Smooth muscle cell (in vitro differentiated cells): ENCODE data around the gene PTPRN2. TPM values are rescaled to one million over a fixed set of nuclear protein-coding genes. Genes with fewer than 3 reads are reported as not detected.

Experiments used
- DNase-seq: peaks from one replicate; lab custom pipeline; 2025; ENCODE audit not compliant: unreplicated experiment; lab: John Stamatoyannopoulos, UW
- H2AFZ ChIP-seq: fragments of 200-600 bp; sonication (generic); 2 replicates; pipeline ENCODE4 v1.6.0; 2016; ENCODE audit warnings: antibody characterized with exemption, low read depth, mild to moderate bottlenecking
- H3F3A ChIP-seq: fragments of 200-600 bp; sonication (generic); 2 replicates; pipeline ENCODE4 v1.6.0; 2017; ENCODE audit warnings: antibody characterized with exemption, low read depth
- H3K27ac ChIP-seq: fragments of 200-600 bp; sonication (generic); 2 replicates; pipeline ENCODE4 v1.5.1; 2016; ENCODE audit warnings: low read depth, mild to moderate bottlenecking
- H3K27me3 ChIP-seq: fragments of 200-600 bp; sonication (generic); 2 replicates; pipeline ENCODE4 v1.6.1; 2016; ENCODE audit warnings: low read depth, mild to moderate bottlenecking
- H3K36me3 ChIP-seq: fragments of 200-600 bp; sonication (generic); 2 replicates; pipeline ENCODE4 v1.5.1; 2016; ENCODE audit warnings: low read depth
- H3K4me1 ChIP-seq: fragments of 200-600 bp; sonication (generic); 2 replicates; pipeline ENCODE4 v1.5.1; 2016; ENCODE audit warnings: low read depth
- H3K4me2 ChIP-seq: fragments of 200-600 bp; sonication (generic); 2 replicates; pipeline ENCODE4 v1.6.0; 2016; ENCODE audit warnings: mild to moderate bottlenecking
- H3K4me3 ChIP-seq: fragments of 200-600 bp; sonication (generic); 2 replicates; pipeline ENCODE4 v1.5.1; 2016; ENCODE audit warnings: mild to moderate bottlenecking
- H3K79me2 ChIP-seq: fragments of 200-600 bp; sonication (generic); 2 replicates; pipeline ENCODE4 v1.6.0; 2016; ENCODE audit warnings: low read depth, mild to moderate bottlenecking
- H3K9ac ChIP-seq: fragments of 200-600 bp; sonication (generic); 2 replicates; pipeline ENCODE4 v1.6.0; 2016; ENCODE audit warnings: low read depth
- H3K9me3 ChIP-seq: fragments of 200-600 bp; sonication (generic); replicated peaks from 2 replicates; pipeline ENCODE4 v1.5.1; 2016; ENCODE audit warnings: low read depth
- H4K20me1 ChIP-seq: fragments of 200-600 bp; sonication (generic); 2 replicates; pipeline ENCODE4 v1.6.0; 2016; ENCODE audit warnings: low read depth
- WGBS: methylation state at CpG from one replicate; pipeline ENCODE4 v1.1.7; 2016; ENCODE audit warnings: low lambda C conversion rate; 5-methylcytosine and 5-hydroxymethylcytosine counted together
- polyA plus RNA-seq: library from polyadenylated mRNA; unstranded; fragments of >200 nt; fragmentation: Nextera tagmentation; extraction: Ambion mirVana; gene quantifications from 2 replicates; pipeline ENCODE4 v1.2.1, GENCODE V29; 2016
- total RNA-seq: library from RNA; depleted of rRNA; stranded (reverse); fragments of >200 nt; gene quantifications from 2 replicates; pipeline ENCODE4 v1.2.3, GENCODE V29; 2014
- TF ChIP-seq, protein P1 (sequence below): fragments of 200-600 bp; sonication (generic); IDR thresholded peaks from 2 replicates; pipeline ENCODE4 v1.5.1; 2017; ENCODE audit warnings: borderline replicate concordance, mild to moderate bottlenecking, antibody characterized with exemption; ENCODE audit not compliant: insufficient read depth, poor library complexity, severe bottlenecking

PTPRN2 gene
- total and polyA plus RNA-seq, 2 experiments from 2014 or later: 0.09 to 0.87 TPM

DNA sequence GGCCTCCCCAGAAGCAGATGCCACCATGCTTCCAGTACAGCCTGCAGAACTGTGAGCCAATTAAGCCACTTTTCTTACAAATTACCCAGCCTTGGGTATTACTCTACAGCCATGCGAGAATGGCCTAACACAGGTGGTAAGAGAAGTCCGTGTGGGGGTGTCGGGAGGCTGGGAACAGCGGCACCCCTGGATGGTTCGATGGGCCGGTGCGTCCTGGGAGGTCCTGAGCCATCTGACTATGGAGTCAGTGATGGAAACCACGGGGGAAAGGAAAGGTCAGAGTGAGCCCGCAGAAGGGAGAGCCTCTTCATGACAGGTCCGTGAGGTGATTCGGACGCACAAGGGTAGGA lies 2.5 kb upstream of the PTPRN2 start:
- Histone ChIP-seq H3K4me3 (no peak overlapping the region), H3K36me3 (no peaks in the 10 kb centered on the region), H3K27ac (no peak overlapping the region), H3K79me2 (no peaks in the 10 kb centered on the region), H3K4me1 (no peaks in the 10 kb centered on the region), H3F3A (no peaks in the 10 kb centered on the region), H3K4me2 (no peak overlapping the region), H4K20me1 (no peaks in the 10 kb centered on the region), H3K9ac (no peak overlapping the region), H2AFZ (no peak overlapping the region), H3K9me3 (no peaks in the 10 kb centered on the region), H3K27me3 (peaks cover 36% of the 10 kb centered on the region)
- no peak for DNase-seq
- TF ChIP-seq, protein P1, sequence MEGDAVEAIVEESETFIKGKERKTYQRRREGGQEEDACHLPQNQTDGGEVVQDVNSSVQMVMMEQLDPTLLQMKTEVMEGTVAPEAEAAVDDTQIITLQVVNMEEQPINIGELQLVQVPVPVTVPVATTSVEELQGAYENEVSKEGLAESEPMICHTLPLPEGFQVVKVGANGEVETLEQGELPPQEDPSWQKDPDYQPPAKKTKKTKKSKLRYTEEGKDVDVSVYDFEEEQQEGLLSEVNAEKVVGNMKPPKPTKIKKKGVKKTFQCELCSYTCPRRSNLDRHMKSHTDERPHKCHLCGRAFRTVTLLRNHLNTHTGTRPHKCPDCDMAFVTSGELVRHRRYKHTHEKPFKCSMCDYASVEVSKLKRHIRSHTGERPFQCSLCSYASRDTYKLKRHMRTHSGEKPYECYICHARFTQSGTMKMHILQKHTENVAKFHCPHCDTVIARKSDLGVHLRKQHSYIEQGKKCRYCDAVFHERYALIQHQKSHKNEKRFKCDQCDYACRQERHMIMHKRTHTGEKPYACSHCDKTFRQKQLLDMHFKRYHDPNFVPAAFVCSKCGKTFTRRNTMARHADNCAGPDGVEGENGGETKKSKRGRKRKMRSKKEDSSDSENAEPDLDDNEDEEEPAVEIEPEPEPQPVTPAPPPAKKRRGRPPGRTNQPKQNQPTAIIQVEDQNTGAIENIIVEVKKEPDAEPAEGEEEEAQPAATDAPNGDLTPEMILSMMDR: no peak
- 89% methylated on average over 12 of the region's 12 CpGs for WGBS

DNA sequence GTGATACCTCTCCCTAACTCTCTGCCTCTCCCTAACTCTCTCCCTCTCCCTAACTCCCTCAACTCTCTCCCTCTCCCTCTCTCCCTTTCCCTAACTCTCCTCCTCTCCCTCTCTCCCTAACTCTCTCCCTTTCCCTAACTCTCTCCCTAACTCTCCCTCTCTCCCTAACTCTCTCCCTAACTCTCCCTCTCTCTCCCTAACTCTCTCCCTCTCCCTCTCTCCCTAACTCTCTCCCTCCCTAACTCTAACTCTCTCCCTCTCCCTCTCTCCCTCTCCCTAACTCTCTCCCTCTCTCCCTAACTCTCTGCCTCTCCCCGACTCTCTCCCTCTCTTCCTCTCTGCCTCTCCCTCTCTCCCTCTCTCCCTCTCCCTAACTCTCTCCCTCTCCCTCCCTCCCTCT lies 2.0 kb upstream of the PTPRN2 start:
- H3K36me3 ChIP-seq: no peaks in the 10 kb centered on the region
- H3K9me3 ChIP-seq: no peaks in the 10 kb centered on the region
- H3K4me2 ChIP-seq: no peak overlapping the region
- no peaks in the 10 kb centered on the region for H4K20me1 ChIP-seq
- TF ChIP-seq, protein P1: no peak
- no peak overlapping the region for H3K9ac ChIP-seq
- H3F3A ChIP-seq: no peaks in the 10 kb centered on the region
- peaks cover 41% of the 10 kb centered on the region for H3K27me3 ChIP-seq
- no peak overlapping the region for H3K27ac ChIP-seq
- H3K4me3 ChIP-seq: no peak overlapping the region
- DNase-seq: no peak
- no peaks in the 10 kb centered on the region for H3K4me1 ChIP-seq
- H2AFZ ChIP-seq: no peak overlapping the region
- 40% methylated on average over 1 of the region's 1 CpG for WGBS
- no peaks in the 10 kb centered on the region for H3K79me2 ChIP-seq

DNA sequence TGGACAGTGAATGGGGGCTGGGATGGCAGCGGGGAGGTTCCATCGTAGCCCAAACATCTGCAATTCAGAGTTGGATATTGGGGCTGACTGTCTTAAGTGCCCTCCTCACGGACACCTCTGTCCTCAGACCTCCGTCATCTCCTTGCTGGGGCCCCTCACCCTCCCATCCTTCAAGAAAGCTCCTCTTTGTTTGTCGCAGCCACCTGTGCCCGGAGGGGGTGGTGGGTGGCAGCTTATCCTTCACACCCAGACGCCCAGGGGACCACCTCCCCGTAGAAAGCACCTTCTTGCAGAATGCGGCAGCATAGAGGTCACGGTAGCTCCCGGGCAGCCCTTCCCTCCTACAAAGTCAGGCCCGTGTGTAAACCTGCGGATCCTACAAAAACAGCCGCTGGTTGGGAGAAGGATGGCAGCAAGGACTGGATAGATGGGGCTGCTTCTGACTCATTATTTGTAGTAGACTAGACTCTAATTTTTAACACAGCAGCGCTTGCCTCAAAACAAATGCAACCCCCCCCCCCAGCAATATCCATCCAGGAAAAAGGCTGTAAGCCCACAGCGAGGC lies 1.3 kb upstream of the PTPRN2 start:
- WGBS: 78% methylated on average over 16 of the region's 16 CpGs
- Histone ChIP-seq H3K79me2 (no peaks in the 10 kb centered on the region), H3F3A (no peaks in the 10 kb centered on the region), H3K4me3 (no peak overlapping the region), H3K36me3 (no peaks in the 10 kb centered on the region), H3K4me2 (no peak overlapping the region), H3K9me3 (no peaks in the 10 kb centered on the region), H3K27me3 (peaks cover 48% of the 10 kb centered on the region), H3K27ac (no peak overlapping the region), H4K20me1 (no peaks in the 10 kb centered on the region), H2AFZ (no peak overlapping the region), H3K4me1 (no peaks in the 10 kb centered on the region), H3K9ac (no peak overlapping the region)
- TF ChIP-seq, protein P1: no peak
- no peak for DNase-seq
